Left hindlimb (tissue), 1 donor: Measurements from ENCODE around the gene C8B.

Experiments
- DNase-seq: peaks from one replicate; pipeline ENCODE4 v3.0.0-alpha.2; 2018

The C8B gene

DNA sequence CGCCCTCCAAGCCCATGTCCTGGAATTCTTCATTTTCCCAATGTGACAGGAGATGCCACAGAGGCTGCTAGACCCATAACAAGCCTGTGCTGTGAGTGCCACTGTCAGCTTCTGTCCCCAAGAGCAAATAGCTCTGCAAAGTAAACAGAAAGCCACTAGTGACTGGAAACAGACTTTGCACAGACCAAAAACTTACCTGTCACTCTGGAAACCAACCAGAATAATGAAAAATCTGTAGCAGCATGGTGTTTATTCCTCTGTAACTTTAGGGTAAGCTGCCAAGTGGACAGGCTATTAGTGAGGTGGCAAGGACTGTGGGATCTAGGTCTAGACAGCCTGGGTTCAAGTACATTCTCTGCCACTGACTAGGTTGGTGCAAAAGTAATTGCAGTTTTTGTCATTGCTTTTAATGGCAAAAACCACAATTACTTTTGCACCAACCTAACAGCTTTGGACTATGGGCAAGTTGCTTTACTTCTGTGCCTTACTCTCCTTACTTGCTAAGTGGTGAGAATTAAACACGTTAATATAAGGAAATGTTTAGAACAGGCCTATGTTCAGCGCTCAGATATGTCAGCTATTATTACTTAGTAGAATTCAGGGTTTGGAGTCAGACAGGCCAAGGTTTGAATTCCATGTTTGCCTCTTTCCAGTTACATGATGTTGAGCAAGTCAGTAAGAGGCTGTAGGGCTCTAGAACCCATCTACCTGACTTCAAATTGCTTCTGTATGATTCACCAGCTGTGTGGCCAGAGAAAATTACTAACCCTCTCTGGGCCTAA is at the start of gene C8B:
Gene C8B (minus strand): TSS at position 100 of the 782 bp plus-strand sequence. CDS start 67 bp downstream, at position 33.
- no peak for DNase-seq

DNA sequence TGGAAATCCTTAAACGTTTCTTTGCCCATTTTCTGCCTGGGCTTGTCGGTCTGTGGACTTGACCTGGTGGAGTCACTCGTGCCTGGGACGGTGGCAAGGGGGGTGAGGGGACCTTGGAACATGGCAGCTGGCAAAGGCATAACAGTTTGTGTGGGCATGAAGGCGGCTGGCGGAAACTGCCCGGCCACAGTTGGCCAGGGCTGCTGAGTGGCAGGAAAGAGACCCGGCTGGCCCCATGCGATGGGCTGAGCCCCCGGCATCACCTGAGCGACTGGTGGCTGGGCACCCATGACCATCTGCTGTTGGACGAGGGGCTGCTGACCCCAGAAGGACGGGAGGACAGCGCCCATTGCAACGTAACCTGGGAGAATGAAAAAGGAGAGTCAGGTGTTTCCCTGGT is 49.3 kb upstream of the C8B start:
- DNase-seq: no peak

DNA sequence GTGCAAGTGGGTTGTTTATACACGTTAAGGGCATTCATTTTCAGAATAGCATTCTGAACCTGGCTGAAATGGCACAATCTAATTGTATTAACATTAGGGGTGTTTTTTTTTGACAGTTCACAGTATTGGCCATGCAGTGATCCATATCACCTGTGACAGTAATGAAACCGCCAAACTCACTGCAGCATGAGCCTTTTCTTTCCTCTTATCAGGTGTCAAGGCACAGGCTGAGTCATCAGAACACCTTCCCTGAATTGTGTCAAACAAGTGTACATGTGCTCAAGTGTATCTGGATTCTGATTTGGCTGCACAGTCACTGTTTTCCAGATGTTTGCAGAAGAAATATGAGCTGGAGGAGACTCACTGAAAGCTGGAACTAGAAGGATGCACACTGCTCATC is 47.7 kb upstream of the C8B start:
- DNase-seq: no peak

DNA sequence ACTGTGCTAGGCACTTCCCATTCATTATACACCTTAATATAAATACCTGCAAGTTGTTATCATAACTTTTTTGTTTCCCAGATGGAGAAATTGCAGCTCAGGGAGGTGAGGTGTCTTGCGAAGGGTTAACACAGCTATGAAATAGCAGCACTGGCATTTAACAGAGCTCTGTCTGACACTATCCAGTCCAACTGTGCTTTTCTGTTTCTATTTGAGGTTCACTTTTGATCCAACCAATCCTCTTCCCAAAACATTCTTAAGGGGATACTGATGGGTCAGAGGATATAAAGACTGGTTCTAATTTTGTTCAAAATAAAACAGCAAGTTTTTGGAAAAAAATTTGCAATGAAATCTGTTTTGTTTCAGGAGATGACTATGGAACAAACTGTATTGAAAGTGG is 46.5 kb upstream of the C8B start:
- no peak for DNase-seq

DNA sequence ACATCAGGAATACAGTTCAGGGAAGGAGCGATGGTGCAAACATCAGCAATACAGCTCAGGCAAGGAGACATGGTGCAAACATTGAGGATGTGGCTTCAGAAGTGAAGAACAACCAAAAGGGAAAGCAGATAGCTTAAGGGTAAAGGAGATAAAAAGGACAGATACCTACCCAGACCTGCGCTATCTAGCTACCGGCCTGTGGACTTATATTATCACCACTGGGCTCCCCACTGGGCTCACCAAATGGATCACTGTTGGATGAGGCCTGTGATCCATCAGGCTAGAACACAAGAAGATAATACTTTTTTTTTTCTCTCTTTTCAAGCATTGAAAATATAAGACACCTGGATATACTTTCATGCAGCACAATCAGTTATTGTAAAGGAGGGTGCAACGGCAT is 44.7 kb upstream of the C8B start:
- DNase-seq: no peak

DNA sequence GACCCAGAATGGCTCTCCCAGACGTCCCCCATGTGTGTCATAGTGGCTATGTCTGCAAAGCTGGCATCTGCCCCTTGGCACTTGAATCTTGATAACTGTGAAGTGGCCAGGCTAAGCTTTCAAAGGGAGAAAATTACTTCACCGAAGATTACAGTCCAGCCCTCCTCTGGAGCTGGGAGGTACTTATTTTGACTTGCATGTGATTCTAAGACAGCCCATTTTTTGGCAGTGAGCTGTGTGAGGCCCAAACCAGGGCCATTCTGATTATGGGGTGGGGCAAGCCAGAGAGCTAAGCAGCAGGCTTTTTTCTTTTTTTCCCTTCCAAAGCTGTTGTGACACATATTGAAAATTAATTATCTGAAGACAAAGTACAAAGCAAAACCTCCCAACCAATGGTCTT is 42.1 kb upstream of the C8B start:
- no peak for DNase-seq

DNA sequence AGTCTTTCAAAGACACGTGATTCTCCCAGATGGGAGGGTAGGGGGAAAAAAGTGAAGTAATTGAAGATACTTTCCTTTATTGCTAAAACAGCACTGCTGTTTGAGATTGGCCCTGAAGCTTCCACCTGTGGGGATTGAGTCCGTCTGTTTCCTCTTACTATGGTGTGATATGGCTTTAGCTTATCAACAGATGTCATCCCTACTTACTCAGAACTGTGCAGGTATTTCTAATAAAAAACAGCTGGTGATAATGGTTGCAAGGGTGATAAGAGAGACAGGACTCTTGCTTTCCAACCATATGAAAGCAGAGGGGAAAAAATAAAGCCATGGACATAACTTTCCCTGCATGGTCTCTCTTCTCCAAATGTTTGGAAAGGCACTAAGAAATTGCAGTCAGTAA is 41.7 kb upstream of the C8B start:
- no peak for DNase-seq

DNA sequence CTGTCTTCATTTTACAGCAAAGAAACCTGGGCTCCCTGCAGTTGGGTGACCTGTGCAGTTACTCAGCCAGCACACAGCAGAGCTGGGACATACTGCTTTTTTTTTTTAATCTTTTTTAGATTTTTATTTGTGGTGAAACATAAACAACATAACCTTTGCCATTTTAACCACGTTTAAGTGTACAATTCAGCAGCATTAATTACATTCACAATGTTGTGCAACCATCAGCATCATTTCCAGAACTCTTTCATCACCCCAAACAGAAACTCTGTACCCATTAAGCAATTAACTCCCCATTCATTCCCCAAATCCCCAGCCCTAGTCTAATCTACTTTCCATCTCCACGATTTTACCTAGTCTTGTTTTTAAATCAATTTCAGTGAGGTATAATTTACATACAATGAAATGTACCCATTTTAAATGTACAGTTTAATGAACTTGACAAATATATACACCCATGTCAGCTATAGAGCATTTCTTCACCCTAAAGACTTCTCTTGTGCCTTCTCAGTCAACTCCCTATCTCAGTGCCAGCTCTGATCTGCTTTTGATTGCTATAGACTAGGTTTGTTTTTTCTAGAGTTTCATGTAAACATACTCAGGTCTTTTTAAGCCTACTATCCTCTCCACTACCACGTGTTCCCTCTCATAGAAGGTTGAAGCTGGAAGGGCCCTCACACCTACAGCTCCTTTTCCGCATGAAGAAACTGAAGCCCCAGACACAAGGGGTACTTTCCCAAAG is 37.8 kb upstream of the C8B start:
- DNase-seq: no peak

DNA sequence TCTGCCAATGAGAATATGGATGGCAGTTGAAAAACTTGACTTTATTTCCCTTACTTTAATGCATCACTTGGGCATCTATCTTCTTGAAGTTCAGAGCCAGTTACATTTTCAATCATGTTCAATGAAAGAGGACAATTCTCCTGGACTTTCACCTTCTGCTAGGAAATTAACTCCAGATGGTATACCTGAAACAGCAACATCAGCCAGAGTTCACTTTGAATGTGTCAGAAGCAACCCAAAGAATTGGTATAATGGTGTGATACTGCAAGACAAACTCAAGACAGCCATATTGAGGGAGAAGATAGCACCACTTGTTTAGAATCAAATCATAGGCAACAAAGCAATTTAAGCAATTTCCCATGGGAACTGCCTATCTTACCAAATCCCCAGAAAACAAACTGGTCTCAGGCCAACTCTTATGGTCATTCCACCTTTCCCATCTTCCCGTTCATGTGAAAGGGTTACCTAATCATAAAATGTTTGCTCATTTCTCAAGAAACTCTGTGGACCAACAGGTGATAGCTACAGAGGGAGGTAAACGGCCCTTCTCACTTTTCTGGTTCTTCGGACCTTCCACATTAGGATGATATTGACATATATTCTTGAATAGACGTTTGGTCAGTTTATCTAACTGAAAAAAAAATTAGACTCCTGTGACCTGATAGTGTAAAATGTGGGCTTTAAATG is 29.7 kb upstream of the C8B start:
- DNase-seq: no peak

DNA sequence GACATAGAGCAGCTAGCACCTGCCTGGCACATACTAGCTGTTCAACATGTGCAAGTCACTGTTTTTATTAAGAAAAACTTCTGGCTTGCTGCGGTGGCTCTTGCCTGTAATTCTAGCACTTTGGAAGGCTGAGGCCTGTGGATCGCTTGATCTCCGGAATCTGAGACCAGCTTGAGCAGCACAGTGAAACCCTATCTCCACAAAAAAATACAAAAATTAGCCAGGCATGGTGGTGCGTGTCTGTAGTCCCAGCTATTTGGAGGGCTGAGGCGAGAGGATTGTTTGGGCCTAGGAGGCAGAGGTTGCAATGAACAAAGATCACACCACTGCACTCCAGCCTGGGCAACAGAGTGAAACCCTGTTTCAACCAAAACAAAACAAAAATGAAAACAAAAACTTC is 27.7 kb upstream of the C8B start:
- DNase-seq: no peak

DNA sequence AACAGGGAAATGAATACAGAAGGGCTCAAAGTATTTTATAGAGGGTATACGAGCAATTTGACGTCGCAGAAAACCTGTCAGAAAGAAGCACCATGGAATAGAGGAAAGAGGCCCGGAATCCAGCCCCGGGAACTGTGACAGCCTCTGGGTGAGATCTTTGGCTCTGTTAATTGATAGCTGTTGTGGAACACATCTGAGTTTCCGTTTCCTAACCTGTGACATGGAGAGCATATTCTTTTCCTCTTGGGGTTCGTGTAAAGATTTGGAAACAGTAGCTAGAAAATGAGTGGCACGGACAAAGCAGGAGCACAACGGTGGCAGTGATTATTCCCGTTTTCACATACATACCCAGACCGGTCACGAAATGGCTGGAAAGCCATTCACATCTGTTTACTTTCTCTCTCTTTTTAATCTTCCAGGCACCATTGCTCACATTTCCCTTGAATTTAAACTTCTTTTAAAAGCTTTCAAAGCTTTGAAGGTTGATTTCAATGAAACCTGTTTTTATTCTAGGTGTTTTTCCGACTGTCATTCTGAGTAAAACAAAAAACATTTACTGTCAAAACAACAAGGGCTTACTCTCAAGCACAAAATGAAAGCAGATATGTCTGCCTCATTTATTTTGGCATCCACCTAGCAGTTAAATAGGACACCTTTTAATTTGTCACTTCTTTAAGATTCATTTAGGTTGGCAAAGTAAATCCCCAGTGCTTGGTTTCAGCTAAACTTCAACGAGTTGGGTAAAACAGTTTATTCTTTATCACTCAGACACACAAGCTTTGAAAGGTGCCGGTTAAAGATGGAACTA is 26.7 kb upstream of the C8B start:
- no peak for DNase-seq

DNA sequence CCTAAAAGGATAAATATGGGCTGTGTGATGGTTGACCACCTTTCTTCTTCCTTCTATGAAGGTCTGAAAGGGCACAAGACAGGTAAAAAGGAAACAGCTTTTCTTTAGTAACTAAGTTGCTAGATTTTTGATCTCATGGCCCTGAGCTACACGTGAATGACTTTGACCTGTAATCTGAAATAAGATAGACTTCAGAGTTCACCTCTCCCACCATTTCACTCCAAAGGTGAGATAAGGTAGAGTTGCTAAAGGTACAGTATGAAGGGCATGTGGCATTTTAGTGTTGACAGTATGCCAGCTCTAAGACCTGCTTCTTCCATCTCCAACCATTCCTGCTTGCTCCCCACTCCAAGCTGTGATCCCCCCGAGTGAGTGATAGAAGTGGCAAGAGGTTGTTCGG is 25.8 kb upstream of the C8B start:
- DNase-seq: no peak

DNA sequence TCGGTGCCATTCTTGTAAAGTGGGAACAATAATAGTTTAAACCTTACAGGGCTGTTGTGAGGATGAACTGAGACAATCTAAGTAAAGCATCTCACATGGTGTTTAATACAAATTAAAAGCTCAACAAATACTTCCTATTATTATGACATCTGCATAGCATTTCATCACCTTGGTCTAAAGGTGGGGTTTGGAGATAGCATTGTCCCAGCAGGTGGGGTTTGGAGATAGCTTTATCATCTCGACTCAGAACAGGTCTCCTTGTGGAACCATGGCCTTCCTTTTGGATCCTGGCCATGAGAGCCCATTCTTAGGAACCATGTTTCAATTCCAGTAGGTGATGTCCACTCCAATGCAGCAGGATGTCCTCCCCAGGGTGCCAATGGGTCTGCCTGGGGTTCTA is 20.6 kb upstream of the C8B start:
- DNase-seq: no peak

DNA sequence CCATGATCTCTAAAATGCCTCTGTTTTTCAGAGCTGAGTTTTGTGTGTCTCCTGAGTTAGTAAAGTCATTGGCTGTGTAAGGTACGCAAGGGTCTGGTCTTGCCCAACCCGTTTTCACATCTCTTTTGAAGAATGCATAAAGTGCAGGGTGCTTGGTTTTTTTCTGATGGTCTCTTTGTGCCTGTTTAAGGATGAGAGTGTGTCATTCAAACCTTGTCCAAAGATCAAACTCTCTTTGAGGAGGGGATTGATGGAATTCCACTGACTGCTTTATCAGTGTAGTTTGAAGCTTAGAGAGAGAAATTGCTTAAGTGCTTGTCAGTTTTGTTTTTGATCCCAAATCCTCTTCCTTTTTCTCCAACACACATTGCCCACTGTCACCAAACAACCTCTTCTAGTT is 20.0 kb upstream of the C8B start:
- no peak for DNase-seq

DNA sequence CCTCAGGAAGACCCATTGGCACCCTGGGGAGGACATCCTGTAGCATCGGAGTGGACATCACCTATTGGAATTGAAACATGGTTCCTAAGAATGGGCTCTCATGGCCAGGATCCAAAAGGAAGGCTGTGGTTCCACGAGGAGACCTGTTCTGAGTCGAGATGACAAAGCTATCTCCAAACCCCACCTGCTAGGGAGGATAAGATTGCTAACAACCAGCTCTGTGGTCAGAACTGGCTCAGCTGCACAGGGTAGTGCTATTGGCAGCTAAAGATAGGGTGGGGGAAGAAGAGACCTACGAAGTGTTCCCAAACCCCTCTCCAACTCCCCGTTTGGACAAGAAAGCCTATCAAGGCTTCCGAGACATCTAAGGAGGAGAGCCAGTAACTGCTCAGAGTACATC is 17.7 kb upstream of the C8B start:
- DNase-seq: no peak

DNA sequence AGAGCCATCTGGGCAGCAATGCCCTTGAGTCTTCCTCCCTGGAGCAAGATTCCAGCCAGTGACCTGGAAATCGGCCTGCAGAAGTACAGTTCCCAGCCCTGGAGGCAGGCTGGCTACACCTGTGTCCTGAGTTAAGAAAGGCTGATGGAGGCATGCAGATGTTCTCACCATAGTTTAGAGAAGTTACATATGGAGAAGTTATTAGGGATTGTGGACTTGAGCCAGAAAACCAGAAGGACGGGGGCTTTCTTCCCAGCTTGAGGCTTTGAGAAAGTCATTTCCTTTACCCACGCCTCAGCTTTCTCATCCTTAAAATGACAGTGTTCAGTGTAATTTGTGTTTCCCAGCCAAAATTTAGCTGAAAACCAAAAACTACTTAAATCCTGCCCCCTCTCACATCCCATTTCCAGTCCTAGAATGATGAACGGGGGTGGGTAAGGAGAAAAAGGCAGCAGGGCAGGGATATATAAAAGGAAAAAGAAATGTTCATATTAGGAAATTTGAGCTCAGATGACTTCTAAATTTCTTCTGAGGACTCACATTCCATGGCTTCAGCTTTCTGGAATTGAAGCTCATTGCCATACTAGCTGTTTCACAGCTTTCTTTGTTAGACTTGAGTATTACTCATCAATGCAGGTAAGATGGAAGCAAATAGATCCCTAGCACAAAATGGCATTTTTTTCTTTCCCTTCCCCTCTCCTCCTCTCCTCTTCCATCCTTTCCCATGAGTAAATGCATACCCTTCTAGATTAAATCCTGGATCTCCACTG is 14.4 kb upstream of the C8B start:
- DNase-seq: no peak

DNA sequence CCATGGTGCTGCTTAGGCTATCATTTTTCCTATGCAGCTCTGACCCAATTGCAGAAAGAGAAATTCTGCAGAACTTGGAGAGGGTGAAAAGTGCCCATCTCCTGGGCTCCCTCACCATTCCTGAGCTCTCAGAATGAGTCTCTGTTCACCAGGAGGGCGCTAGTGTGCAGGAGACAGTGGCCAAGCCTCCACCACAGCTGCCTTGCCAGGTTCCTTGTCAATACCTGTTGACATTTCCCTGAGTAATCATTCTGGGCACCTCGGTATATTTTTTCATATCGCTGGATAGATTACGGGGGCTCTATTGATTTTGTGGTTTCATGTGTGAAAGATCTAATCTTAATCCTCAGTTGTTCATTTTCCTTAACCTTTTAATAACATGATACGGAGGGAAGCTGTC is 13.0 kb upstream of the C8B start:
- no peak for DNase-seq

DNA sequence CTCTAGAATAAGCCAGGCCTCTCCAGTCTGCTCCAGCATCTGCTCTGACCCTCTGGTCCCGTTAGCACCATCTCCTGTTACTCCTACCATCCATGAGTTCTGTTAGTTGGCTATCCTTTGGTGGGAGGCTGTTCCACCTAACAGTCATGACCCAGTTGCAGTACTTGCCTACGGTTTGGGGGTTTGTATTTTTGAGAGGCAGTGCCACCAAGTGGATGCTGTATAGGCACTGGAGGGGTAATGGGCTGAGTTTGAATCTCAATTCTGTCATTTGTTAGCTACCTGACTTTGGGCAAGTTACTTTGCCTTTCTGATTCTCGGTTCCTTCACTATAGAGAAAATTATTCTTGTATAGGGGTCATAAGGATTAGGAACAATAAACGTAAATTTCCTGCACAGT is 12.1 kb upstream of the C8B start:
- no peak for DNase-seq

DNA sequence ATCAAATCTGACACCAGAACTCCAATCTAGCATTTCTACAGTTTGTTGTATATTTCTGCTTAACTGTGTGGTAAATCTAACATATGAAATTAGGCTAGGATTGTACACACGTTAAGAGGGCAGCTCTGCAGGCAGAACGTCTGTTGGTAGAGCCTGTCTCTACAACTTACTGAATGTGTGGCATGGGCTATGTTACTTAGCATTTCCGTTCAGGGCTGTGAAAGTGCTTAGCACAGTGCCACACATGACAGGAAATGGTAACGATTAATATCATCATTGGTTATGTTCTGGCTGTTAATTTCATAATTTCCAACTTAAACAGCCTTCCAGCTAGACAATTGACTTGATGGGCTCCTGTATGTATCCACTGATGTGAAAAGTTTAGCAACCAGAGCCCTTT is 9.6 kb upstream of the C8B start:
- no peak for DNase-seq

DNA sequence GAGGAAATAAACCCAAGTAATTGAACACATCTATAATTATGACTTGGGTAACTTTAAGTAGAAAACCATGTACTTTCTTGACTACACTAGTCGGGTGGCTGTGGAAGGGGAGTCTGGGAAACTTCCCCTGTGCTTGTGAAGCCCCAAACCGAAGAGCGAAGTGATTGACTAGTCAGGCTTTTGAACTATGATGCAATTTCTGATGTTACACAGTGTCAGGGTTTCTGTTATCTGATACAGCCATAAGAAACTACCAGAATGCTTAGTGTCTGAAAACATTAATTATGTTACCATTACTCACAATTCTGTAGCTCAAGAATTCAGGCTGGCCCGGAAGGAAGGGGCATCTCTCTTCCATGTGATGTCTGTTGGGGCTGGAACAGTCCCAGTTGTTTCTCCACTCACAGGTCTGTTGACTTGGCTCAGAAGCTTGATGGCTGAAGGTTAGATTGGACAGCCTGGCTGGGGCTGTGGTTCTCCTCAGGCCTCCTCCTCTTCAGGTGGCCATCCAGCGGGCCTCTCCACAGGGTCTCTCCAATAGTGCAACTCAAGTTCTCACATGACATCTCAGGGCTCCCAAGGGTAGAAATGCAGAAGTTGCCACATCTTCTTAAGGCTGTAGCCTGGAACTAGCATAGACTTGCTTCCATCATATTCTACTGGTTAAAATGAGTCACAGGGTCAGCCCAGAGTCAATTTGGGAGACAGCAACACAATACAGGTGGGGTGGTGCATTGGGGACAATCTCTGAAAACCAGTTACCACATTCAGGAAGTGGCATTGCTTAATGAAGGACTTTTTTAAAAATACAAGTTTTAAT is 8.3 kb upstream of the C8B start:
- no peak for DNase-seq

DNA sequence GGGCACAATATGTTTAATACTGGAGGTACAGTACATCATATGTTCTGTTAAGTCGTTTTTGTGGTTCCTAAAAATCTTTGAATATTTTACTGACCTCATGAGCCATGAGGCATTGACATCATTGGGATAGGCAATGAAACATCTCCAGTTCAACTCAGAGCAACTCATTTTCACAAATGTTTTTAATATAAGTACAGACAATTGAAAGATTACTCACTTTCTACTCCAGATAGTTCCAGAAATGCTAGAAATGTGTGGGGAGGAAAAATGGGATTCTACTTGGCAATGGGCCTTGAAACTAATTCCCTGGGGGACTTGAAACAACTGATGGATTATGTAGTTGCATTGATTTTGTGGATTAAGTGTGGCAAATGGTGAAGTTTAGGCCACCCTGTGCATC is 7.2 kb upstream of the C8B start:
- DNase-seq: no peak

DNA sequence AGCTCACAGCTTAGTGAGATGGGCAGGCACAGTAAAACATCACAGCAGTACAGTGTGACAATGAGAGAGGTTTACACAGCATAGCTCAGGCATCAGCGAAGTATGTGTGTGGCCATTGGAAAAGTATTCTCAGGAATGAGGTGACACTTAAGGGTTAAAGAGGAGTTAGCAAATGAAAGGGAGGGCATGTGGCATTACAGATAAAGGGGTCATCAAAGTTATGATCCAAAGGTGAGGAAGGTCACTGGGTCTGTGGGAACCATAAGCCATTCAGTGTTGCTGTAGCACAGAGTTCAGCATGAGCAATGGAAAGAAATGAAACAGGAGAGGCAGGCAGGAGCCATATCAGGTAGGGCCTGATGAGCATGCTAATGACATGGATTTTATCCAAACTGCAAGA is 4.5 kb upstream of the C8B start:
- no peak for DNase-seq
